RPMI7951 (cell line): Measurements from ENCODE around the gene SPCS2. TPM values are rescaled to one million over a fixed set of nuclear protein-coding genes. Genes with fewer than 3 reads are reported as not detected.
"Not testable (repeated sequence)": the region's sequence is repeated elsewhere in the genome, so short reads cannot be mapped to it uniquely, and the experiment has no call there.

Source experiments
- DNase-seq: peaks from one replicate; pipeline ENCODE4 v3.0.0-alpha.2; 2012; ENCODE audit warnings: low read depth
- total RNA-seq: library from RNA; depleted of rRNA; stranded (reverse); fragments of >200 nt; shearing (Covaris generic); gene quantifications from 2 replicates; pipeline ENCODE4 v1.2.3, GENCODE V29; 2014

Gene SPCS2
- total RNA-seq, 1 experiment from 2014 or later, result 32.6 TPM

DNA sequence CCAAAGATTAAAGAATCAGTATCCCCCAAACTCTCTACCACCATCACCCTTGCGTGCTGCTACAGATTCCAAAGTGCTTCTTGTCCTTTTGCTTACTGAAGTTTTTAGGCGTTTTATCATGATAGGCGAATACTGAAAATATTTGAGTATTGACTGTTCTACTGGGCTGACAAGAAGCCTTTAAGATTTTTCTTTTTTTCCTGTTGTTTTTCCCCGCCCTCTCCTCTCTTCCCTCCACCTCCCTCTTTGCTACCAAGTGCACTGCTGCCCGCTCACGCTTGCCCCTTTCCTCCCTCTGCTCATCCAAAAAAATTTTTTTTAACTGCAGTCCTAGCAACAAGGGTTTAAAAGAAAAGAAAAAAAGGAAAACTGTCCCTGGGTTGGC lies 679 bp downstream of the SPCS2 start:
- peak; percentile 4 for DNase-seq

DNA sequence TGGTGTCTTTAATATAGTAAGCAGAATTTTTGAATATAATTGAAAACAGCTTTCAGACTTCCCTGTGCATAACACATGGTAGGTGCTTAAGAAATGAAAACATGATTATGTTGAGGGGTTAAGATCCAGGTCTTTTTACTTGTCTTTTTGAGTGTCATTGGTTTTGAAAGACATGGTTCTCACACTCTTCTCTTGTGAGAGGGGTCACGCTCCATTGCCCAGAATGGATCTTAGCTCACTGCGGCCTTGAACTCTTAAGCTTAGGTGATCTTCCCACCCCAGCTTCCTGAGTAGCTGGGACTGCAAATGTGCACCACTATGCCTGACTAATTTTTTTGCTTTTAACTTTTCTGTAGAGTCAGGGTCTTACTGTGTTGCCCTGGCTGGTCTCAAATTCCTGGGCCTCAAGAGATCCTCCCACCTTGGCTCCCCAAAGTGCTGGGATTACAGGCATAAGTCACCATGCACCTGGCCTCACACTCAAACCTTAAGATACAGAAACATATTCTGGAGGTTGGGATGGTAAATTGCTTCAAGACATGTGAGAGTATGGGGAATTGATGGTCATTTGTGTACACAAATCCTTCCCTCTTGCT lies 1.4 kb downstream of the SPCS2 start:
- no peak for DNase-seq

DNA sequence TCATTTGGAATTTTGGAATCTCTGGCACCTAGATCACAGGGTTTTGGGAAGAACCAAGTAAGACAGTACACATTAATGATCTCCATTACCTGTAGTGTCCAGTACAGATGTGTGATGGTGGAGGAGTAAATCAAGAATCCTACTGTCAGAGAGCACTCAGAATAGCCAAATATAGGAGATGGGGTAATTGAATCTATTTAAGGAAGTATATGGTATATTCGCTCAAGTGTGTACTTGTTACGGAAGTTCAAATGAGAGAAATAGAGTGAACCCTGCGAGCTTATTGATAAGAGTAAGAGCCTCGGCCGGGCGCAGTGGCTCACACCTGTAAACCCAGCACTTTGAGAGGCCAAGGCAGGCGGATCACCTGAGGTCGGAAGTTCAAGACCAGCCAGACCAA lies 2.2 kb downstream of the SPCS2 start:
- DNase-seq, result no peak

DNA sequence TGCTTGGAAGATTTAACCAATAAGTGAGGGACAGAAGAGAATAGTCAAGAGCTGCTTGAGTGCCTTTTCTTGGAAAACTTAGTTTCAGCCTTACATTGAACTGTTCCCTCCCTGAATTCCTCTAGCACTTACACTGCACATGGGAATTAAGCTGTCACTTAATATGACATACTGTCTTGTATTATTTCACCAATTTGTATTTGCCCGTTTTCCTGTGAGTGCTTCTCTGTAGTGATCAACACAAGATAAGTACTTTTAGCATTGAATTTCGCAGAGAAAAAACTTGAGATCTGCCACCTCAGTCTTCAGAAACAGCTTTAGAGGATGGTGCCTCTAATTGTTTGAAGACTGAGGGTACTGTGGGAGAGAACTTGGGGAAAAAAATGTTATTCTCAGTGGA lies 3.7 kb downstream of the SPCS2 start:
- no peak for DNase-seq

DNA sequence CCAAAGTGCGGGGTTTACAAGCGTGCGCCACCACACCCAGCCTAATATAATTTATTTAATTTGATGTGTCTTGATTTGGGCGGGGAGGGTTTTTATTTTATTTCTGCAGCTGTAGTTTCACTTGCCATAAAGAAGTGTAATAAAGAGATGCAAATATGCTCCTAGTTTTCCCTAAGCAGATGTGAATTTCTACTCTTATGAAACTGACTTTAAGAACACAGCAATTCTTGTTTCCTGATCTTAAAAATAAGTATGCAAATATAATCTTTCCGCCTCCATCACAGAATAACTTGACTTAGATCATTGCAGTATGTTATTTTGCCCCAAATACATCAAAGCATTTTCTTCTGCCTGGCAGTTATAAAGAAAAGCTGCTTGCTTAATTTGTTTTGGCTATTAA lies 4.4 kb downstream of the SPCS2 start:
- DNase-seq, result no peak

DNA sequence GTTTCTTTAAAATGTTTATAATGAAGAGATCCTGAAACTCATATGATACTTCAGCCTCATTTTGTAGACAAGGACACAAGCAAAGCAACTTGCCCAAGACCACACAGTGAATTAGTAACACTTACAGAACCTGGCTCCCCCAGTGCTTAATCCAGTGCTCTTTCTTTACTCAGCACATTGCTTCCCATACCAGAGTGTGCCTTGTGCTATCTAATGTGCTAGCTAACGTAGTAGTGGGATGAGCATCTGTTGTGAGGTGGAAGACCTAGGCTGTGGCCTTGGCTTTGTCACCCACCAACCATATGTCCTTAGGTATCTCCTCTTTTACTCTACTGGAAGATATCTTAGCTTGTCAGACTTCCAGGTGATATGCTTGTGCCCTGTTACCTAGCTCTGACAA lies 5.1 kb downstream of the SPCS2 start:
- no peak for DNase-seq

DNA sequence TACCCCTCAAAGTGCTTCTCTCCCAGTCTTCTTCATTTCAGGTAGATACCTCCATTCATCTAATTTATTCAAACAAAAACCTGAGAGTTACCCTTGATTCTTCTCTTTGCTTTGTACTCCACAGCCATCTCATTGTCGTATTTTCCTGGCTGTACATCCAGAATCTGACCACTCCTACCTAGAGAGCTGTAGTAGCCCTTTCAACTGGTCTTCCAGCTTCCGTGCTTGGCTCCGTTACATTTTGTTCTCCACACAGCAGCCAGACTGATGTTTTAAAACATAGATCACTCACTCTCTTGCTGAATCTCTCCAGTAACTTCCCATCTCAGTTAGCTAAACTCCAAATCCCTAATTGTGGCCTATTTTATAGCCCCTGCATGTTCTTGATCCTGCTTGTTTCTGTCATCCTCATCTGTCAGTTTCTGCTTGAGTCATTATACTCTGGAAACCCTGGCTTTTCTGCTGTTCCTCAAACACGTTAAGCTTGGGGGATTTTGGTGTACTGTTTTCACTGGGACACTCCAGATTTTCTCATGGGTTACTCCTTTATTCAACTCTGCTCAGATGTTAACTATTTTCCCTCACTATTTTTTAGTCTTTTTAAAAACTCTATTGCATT lies 7.4 kb downstream of the SPCS2 start:
- DNase-seq, result no peak

DNA sequence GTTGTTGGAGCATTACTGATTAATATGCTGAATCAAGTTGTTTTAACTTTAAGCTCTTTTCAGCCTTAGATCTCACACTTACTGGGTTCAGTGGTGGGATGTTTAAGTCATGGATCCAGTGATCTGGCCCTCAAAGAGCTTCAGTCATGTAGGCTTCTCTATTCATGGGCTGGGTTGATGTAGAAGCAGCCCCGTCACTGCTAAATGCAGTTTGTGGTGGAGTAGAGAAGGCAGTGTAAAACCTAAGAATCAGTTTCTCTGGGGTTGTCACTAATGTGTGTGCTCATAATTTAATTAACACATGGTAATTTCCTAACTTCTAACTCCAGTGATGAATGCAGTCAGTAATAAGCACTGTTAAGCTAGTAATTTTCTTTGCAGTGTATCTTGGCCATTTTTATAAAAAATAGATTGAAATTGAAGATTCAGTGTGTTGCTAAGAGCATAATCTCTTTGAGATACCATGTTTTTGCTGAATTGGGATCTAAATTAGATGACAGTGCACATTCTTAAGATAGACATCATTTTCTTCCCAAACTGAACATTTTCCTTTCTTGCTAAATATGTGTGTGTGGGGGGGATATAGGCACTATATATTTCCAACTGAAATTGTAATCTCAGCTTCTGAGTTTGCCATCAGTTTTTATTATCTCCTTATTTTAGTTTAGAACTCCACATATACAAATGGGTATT lies 9.0 kb downstream of the SPCS2 start:
- no peak for DNase-seq

DNA sequence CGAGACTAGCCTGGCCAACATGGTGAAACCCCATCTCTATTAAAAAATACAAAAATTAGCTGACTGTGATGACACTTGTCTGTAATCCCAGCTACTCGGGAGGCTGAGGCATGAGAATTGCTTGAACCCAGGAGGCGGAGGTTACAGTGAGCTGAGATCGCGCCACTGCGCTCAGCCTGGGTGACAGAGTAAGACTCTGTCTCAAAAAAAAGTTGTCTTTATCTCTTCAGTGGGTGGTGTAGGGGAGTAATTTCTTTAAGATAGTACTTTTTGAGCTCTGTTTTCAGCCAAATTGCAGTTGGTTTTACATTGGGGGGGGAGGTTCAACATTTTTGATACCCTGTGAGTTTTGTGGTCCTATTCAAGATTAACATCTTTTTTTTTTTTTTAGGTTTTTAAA lies 11.1 kb downstream of the SPCS2 start:
- DNase-seq, result not testable (repeated sequence)

DNA sequence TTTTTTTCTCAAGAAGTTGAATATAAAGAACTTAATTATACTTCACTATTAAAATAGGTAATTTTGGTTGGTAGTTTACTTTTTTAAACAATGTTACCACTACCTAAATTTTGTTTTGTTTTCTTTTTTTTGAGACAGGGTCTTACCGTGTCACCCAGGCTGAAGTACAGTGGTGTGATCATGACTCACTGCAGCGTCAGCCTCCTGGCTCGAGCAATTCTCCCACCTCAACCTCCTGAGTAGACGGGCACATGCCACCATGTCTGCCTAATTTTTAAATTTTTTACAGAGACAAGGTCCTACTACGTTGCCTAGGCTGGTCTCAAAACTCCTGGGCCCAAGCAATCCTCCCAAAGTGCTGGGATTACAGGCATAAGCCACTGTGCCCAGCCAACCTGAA lies 17.6 kb downstream of the SPCS2 start:
- peak; percentile 54 for DNase-seq

DNA sequence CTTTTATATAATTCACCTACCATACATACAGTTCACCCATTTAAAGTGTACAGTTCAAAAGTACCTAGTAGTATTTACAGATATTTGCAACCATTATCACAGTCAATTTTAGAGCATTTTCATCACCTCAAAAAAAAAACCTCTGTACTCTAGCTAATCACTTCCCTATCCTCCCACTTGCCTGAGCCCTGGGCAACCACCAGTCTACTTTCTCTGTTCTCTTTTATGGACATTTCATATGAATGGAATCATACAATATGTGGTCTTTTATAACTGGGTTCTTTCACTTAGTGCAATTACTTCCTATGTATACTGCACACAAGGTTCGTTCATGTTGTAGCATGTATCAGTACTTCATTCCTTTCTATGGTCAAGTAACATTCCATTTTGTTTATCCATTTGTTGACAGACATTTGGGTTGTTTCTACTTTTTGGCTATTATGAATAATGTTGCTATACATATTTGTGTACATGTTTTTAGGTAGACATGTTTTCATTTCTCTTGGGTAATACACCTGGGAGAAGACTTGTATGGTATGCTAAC lies 21.9 kb downstream of the SPCS2 start:
- no peak for DNase-seq

DNA sequence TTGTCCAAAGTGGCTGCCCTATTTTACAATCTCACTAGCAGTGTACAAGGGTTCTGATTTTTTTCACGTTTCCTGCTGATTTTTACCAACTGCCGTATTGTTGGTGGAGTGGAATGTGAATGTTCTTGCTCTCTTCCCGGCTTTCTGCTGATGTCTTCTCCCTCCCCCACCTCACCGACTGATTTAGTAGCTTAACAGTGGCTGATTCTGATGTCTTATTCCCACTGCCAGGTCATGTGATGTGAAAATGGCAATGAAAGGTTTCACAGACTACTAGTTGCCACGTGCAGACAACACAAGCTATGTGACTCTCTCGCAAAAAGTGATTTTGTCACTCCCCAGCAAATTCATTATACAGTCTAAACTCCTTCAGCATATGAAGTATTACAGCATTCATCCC lies 22.4 kb downstream of the SPCS2 start:
- DNase-seq, result no peak

DNA sequence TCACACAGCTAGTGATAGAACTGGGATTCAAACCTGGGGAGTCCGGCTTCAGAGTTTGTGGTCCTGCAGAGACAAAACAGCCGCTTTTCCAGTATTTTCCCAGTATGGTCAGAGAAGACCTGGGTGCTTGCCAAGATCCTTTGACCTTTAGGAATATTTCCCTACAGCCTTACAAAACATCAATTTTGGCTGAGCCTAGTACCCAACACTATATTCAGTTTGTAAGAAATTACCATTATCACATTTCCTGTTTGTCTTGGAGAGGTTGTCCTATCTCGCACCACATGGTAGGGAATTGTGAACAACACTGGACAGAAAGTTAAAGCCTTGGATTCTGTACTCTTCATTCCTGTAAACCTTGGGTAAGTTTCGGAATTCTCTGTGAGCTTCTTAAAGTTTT lies 29.0 kb downstream of the SPCS2 start:
- no peak for DNase-seq

DNA sequence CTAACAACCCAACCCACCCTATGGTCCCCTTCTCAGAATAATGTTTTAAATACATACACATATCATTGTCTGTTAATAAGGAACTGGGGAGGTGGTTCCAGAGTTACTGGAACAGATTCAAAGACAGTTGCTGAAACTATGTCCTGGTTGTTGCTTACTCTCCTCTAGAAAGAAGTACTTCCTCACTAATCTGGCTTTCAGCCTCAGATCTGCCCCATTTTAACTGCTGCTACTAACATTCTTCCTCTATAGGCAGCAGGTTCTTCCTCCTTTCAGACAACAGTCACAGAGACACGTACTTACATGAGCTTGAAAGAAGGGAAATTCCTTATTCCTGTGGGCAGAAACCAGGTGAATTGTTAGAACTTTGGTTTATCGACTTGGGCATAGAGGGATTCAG lies 31.6 kb downstream of the SPCS2 start:
- DNase-seq, result no peak

DNA sequence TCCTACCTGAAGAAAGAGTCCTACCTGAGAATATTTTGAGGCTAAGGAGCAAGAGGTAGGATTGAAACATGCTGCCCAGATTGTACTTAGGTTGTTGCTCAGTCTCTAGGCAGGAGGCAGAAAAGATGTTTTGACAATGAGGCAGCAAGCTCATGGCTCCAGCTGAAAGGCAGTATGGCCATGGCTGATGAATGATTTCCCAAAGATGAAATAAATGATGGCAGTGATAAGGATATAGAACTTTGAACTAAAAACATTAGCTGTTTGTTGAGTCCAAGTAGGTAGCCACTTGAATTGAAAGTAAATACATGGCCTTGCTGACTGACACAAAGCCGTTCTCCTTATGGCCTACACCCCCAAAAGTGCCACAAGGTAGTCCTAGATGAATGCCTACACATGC lies 32.8 kb downstream of the SPCS2 start:
- no peak for DNase-seq

DNA sequence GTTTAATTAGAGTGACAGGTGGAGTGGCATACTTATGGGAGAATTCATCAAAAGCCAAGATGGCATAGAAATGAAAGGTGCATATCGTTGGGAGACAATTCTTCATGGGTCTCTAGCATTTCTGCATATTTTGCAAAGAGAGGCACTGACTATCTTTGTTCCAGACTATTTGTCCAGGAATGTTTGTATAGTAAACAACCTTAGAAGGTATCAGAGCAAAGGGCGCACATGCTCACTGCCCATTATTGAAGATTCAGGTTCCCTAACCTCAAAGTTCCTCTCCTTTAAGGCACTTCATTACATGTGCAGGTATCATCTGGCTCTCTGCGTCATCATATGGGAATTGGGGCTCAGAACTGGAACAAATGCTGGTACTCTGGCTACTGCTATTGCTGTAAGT lies 35.0 kb downstream of the SPCS2 start:
- no peak for DNase-seq

DNA sequence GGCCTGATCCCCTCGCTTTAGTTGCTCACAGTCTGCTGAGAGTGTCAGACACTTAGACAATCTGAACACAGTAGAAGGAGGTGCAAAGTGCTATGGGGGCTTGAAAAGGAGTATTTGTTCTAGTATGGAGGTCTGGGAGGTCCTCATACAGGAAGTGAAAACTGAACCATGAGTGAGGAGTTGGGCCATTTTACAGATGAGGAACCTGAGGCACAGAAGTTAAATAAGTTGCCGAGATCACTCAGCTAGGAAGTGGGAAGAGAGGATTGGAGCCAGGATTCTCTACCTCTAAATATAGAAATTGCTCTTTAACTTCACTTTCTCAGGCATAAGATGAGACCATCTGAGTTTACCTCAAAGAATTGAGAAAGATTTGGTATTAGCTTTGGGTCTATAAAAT lies 35.7 kb downstream of the SPCS2 start:
- DNase-seq, result no peak

DNA sequence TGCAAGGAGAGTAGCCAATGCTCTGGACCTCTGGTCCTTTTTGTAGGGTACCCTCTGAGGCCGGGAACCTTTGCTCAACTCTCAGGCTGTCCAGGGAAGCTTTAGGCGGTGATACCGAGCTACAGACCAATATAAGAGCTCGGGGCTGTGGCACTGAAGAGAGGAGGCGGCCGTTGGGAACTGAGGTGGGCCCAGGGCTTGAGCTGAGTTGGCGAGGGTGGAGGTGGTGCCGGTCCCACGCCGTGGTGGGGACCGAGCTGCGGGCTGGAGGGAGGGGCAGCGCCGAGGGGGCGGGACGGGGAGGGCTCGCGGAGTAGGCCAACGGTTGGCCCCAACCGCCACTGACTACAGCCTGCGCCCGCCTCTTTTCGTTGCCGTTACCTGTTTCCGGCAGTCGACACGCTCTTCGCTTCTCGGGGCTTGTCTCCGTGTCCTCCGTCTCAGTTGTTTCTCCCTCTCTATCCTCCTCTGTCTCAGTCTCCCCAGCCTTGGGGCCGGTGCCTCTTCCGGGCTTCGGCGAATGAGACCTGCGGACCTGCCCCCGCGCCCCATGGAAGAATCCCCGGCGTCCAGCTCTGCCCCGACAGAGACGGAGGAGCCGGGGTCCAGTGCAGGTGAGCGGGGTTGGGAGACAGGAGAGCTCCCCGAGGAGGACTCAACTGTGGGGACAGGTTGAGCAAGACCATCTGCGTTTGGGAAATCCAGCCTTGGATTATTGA lies 39.6 kb downstream of the SPCS2 start, which contains the start of gene NEU3:
TSS of gene NEU3 (plus strand) at position 393 of the 719 bp plus-strand sequence. CDS start at position 521, 128 bp downstream.
- peak; percentile 81 for DNase-seq

DNA sequence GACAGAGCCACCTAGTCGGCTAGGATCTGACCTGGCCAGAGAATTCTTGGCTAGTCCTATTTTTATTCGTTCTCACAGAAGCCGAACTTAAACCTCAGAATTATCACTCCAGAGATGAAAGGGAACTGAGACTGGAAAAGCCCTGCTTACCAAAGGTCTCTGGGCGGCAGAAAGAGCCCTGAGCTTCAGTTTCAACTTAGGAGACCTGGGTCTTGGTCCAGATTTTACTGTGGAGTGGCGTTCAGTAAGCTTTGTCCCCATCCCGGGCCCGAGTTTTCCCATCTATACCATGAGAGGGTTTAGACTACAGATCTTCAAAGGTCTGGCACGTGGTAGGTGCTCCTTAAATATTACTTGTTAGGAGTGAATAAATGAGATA lies 40.2 kb downstream of the SPCS2 start:
- peak; percentile 18 for DNase-seq

DNA sequence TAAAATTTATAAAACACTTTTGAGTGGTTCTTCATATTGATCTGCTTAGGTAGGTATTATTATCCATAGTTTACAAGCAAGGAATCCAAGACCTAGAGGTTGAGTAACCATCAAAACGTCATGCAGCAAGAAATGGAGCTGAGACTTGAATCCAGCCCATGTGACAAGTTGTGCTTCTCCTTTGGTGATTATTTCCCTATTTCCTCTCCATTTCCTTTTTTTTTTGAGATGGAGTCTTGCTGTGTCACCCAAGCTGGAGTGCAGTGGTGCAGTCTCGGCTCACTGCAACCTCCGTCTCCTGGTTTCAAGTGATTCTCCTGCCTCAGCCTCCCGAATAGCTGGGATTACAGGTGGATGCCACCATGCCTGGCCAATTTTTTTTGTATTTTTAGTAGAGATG lies 41.1 kb downstream of the SPCS2 start:
- not testable (repeated sequence) for DNase-seq

DNA sequence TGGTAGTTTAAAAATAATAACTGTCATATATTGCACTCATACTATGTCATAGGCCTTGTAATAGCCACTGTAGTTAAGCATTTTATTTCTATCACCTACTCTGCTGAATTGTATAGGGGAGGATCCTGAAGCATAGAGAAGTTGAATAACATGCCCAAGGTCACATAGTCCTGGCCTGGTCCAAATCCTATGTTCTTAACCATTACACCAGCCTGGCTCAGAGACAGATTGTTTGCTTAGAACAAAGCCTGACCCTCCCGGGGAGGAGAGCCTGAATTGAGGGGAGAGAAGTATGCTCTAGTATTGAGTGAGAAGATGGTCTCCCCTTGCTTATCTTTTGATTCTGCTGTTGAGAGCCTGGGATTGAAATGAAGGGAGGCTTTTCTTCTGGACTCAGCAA lies 41.9 kb downstream of the SPCS2 start:
- no peak for DNase-seq

DNA sequence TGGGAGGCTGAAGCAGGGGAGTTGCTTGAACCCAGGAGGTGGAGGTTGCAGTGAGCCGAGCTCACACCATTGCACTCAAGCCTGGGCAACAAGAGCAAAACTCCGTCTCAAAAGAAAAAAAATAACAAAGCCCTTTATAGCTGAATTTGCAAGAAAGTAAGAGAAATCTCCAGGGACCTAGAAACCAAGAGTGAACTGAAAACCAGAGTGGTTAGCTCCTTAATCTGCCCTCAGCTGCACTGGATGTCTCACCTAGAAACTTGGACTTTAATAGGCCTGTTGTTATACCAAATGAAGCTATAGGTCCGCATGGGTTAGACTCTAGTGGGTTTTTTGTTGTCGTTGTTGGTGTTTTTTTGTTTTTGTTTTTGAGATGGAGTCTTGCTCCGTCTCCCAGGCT lies 43.8 kb downstream of the SPCS2 start:
- no peak for DNase-seq

DNA sequence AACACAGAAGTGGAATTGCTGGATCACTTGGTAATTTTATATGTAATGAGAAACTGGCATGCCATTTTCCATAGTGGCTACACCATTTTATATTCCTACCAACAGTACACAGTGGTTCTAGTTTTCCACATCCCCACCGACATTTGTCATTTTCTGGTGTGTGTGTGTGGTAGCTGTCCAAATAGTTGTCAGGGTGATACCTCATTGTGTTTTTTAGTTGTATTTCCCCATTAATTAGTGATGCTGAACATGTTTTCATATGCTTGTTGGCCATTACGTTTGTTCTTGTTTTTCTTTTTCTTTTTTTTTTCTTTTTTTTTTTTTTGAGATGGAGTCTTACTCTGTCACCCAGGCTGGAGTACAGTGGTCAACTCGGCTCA lies 51.9 kb downstream of the SPCS2 start:
- DNase-seq, result no peak
